T-helper 9 cell (primary cell): ENCODE measurements around the gene ROBO1.

Experiments
- DNase-seq: peaks from one replicate; pipeline ENCODE4 v3.0.0-alpha.2; 2020

ROBO1 gene

GRCh38 chr3:79041621-79042020 is 726.2 kb downstream of the ROBO1 start:
- no peak for DNase-seq

GRCh38 chr3:79040701-79041100 is 727.1 kb downstream of the ROBO1 start:
- DNase-seq: no peak

DNA sequence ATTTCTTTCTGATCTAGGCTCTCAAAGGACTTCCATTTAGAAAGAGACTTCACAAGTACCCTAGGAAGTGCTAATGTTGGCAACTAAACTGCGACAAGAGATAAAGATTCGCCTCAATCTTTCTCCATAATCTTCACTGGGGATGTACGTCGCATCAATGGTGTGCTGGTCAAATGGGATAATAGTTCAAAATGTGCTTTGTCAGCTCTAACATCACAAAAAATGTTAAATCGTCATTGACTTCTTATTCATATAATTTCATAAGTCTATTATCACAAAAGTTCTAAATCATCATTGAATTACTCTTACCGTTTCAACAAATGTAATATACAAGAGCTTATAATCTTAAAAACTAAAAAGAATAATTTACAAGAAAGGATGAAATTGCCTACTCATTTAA is 727.7 kb downstream of the ROBO1 start:
- no peak for DNase-seq

DNA sequence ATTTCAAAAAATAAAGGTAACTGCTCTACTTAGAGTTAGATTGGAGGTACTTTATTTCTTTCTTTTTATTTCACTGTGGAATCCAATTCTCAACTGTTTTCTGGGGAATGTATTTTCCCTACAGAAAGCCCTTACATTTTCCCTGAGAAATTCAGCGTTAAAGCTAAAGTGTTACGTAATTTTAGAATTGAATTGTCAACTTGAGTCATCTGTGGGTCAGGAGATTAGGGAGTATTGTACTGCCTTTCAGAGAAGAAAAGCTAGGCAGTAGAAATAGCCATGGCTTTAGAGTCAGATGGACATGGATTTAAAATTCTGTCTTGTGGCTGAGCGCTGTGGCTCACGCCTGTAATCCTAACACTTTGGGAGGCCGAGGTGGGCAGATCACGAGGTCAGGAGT is 728.6 kb downstream of the ROBO1 start:
- no peak for DNase-seq

DNA sequence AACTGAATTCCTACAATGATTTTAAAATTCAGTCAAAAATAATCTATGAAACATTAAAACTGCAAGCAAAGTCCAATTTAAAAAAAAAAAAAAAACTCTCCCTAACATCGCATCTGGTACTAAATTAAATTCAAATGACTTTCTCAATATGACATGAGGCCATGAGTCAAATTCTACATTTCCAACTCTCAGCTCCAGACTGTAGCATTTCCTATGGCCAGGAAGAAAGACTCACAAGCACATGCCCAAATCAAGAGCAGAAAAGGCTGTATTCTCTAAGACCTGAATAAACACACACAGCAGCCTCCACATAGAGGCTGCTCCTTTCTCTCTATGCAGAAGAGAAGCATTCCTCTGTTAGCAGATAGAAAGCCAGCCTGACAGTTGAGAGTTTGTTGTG is 729.2 kb downstream of the ROBO1 start:
- DNase-seq: no peak

DNA sequence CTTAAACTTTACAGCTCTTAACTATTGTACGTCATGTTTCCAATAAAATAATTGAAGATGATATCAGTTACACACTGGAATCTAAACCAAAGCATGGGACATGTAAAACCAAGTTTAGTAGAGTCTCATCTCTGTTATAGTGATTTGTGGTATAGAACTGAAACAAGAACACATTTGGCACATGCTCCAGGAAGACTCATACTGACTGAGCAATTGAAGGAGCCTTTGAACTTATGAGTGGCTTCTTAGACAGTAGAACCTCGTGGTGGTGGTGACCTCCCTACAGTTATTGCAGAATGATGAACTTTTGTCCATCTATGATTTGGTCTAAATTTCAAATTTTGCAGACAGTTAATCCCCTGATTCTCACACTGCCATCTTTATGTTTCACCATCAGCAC is 729.7 kb downstream of the ROBO1 start:
- DNase-seq: no peak

- DNase-seq: no peak
Measured at GRCh38 chr3:79032686-79033318, 735.0 kb downstream of the ROBO1 start.

DNA sequence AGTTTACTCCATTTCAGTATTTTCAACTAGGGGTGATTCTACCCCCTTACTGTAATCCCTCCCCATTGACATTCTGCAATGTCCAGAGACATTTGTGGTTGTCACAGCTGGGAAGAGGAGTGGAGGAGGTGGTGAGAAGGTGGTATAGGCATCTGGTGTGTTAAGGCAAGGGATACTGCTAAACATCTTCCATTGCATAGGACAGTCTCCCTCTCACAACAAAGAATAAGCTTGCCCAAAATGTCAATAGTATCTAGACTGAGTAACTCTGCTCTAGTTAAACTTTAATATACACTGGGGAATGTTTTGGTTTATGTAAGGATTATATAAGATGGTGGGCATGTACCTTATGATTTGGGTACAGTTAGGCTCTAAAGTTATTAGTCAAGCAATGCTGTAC is 737.6 kb downstream of the ROBO1 start:
- DNase-seq: no peak

- DNase-seq: no peak
Measured at GRCh38 chr3:79028916-79029315, 738.9 kb downstream of the ROBO1 start.

DNA sequence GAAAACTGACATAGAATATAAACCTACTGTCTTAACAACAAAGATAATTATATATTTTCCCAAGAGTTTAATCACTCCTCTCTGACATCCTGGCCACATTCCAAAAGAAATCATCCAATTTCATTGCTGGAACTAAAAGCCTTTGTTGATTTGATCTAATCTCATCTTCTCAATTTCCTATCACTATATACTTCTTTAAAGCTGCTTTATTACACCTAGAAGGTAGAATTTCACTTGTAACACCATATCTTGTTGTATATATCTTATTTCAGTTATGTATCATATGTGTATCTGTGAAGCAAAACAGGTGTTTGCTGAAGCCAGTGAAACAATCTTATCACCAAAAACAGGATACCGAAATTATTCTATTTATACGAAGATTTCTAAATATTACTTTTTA is 740.2 kb downstream of the ROBO1 start:
- DNase-seq: no peak

- DNase-seq: no peak
Measured at GRCh38 chr3:79019924-79020173, 747.9 kb downstream of the ROBO1 start.

GRCh38 chr3:79019137-79019923 is 748.5 kb downstream of the ROBO1 start:
- no peak for DNase-seq

DNA sequence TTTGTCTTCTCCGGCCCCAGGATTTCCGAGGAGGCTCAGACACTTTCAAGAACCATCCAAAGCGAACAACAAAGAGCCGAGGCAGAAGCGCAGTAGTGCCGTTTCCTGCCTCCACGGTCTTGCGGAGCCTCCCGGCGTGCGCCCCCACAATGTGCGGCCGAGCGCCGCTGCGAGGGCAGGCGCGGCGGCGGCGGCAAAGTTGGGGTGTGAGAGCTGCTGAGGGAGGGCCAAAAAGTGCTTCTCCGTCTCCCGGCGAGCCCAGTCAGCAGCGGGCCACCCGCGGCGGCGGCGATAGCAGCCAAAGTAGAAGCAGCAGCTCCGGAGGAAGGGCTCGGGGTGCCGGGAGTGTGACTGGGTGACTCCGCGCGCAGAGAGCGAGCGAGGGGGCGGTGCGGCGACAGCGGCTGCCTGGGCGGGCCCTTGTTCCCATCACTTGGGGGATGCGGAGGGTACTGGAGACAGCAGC is 749.1 kb downstream of the ROBO1 start:
- no peak for DNase-seq

- no peak for DNase-seq
Measured at GRCh38 chr3:79018265-79018664, 749.5 kb downstream of the ROBO1 start.

DNA sequence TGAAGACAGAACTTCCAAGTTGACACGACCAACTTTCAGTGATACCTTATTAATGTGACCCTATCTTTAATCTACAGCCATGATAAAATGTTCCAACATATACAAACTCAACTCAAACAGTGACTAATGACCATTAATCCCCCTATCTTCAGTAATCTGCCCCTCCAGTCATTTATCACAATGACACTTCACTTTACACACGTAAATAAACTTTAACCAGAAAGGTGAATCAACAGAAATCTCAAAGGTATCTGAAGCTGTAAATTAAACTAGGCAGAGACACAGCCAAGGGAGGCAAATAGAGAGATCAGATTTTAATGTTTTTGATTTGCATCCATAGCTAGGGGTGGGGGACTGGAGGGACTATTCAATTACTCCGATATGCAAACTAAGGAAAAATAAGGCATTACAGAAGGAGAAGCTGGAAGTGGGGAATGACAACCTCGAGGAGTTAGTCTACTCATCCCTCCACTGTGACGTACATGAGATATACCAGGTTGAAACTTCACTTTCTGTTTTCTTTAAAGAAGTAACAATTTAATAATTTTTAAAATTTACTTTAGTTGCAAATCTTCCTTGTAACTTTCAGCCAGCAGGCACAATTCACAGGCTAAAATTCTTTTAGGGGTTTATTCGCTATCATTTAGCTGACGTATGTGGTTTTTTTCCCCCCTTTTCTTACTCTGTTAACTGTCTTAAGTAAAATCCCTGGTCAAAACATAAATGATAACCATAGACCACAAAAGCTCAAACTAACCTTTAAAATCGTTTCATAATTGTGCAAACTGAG is 751.0 kb downstream of the ROBO1 start:
- DNase-seq: no peak

- no peak for DNase-seq
Measured at GRCh38 chr3:79015854-79016253, 751.9 kb downstream of the ROBO1 start.

GRCh38 chr3:79012946-79013362 is 754.8 kb downstream of the ROBO1 start:
- DNase-seq: no peak

- no peak for DNase-seq
Measured at GRCh38 chr3:79012530-79012913, 755.3 kb downstream of the ROBO1 start.

DNA sequence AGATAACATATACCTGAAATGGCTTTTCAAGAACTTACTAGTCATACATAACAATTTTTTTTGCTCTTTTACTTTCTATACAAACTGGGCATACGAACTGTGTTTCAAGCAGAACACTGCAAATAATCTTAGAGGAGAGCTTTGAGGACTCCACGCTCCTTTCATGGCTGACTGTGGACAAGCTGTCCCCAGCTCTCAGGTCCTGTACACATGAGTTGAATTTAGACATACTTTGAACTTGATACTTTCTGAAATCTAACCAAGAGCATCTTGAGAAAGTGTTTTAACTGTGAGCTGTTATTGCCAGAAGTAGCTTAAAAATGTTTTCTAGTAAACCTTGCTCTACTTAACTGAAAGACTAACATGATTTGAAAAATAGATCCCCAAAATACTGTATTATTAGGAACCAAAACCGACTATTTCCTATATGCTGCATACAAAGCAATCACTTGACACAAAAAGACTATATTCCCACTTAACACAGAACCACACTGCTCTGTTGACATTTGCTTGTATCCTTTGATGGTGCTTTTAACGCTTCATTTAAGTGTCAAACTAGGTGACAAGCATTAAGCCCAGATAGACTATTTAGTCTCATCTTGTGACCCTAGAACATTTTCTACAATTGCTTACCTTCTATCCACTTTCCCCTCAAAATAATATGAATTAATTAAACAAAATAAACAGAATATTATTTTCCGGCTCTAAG is 755.8 kb downstream of the ROBO1 start:
- DNase-seq: no peak

GRCh38 chr3:79009861-79010260 is 757.9 kb downstream of the ROBO1 start:
- DNase-seq: no peak

DNA sequence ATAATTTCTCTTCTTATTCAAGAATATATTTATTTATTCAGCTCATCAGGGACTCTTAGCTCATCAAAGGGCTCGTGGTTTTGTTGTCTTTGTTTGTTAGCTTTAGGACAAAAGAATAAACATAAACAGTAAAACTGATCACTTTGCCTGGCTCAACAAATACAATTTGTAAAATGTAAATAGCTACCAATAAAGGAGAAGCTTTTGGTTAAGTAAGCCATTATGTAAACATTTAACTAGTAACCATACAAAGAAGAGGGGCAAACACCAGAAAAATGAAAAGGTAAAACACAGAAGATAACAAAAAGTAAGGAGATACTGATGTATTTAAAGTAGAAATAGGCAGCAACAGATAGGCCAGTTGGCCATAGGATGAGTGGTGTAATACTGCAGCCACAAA is 761.7 kb downstream of the ROBO1 start:
- no peak for DNase-seq

DNA sequence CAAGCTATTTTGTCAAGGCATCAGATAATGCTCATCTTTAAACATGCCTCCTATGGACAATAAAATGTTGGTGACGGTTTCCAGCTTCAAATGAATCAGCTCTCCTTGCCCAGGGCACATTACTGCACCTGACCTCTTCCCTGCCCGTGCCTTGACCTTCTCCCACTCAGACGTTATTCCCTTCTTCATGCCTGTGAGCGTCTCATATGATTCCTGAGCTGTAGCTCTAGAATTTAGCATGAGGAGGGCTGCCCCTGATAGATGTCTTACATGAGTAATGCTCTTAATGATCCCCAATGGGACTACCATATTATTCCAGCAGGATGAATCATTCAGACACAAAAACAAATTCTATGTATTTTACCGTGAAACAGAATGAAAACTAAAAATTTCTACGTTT is 762.7 kb downstream of the ROBO1 start:
- no peak for DNase-seq

GRCh38 chr3:79003994-79004393 is 763.8 kb downstream of the ROBO1 start:
- DNase-seq: no peak
